Panc1 (cell line): ENCODE measurements around the gene SUFU. TPM values are rescaled to one million over a fixed set of nuclear protein-coding genes. Genes with fewer than 3 reads are reported as not detected.

Source experiments
- ATAC-seq: fragments of 200-7000 bp; cut with Tn5 transposase; 2 replicates; pipeline ENCODE4 v1.9.1; 2020; ENCODE audit warnings: mild to moderate bottlenecking, moderate library complexity
- BruUV-seq: library from RNA; stranded (reverse); fragments of 400-500 nt; replicated peaks from 2 replicates; lab custom pipeline; 2021; lab: Mats Ljungman, UMichigan
- CTCF ChIA-PET: fragments of 300-600 bp; sonication (Branson Sonifier 250); formaldehyde crosslinking; loops from one replicate; lab custom pipeline; 2022; ENCODE audit warnings: antibody characterized with exemption; lab: Charles Lee
- POLR2A ChIA-PET: fragments of 300-600 bp; sonication (Branson Sonifier 250); formaldehyde crosslinking; loops from one replicate; lab custom pipeline; 2022; ENCODE audit warnings: antibody characterized with exemption; lab: Charles Lee
- DNase-seq: peaks from one replicate; pipeline ENCODE4 v3.0.0-alpha.2; 2010; ENCODE audit warnings: low read depth, low spot score
- H3K27ac ChIP-seq: 2 replicates; pipeline ENCODE4 v1.5.1; 2011; ENCODE audit warnings: mild to moderate bottlenecking, low read length, inconsistent platforms
- H3K27me3 ChIP-seq: fragments of 200-500 bp; sonication (Bioruptor generic); 2 replicates; pipeline ENCODE4 v1.6.0; 2014; ENCODE audit warnings: low read length, inconsistent platforms; ENCODE audit not compliant: control insufficient read depth, insufficient read depth
- H3K36me3 ChIP-seq: fragments of 200-500 bp; sonication (Bioruptor generic); 2 replicates; pipeline ENCODE4 v1.5.1; 2014; ENCODE audit warnings: inconsistent platforms, mild to moderate bottlenecking, low read length, moderate library complexity; ENCODE audit not compliant: control insufficient read depth, insufficient read depth
- H3K4me1 ChIP-seq: 2 replicates; pipeline ENCODE4 v1.5.1; 2011; ENCODE audit warnings: inconsistent platforms, mild to moderate bottlenecking, low read length, moderate library complexity; ENCODE audit not compliant: control insufficient read depth, insufficient read depth
- H3K4me3 ChIP-seq, 2 experiments: 2 replicates each; pipeline ENCODE4 v1.5.1; 2011 to 2012; ENCODE audit warnings: low read depth in 2 of 2, low read length in 2 of 2, mild to moderate bottlenecking in 2 of 2, inconsistent platforms in 1 of 2, moderate library complexity in 1 of 2
- H3K9me3 ChIP-seq: fragments of 200-500 bp; sonication (Bioruptor generic); 2 replicates; pipeline ENCODE4 v1.5.1; 2014; ENCODE audit warnings: low read depth, mild to moderate bottlenecking, inconsistent platforms, low read length, moderate library complexity; ENCODE audit not compliant: control insufficient read depth, insufficient read depth
- CTCF ChIP-seq: fragments of 450-650 bp; IDR thresholded peaks from 2 replicates; pipeline ENCODE4 v1.5.1; 2017; ENCODE audit warnings: mild to moderate bottlenecking
- POLR2AphosphoS5 ChIP-seq: IDR thresholded peaks from 2 replicates; pipeline ENCODE4 v1.6.1; 2012; ENCODE audit warnings: mild to moderate bottlenecking, low read depth, low read length, moderate library complexity
- REST ChIP-seq, 2 experiments: IDR thresholded peaks; 2 replicates each; pipeline ENCODE4 v1.6.1; 2011 to 2012; ENCODE audit warnings: low read depth in 2 of 2, control low read depth in 1 of 2, low read length in 1 of 2, mild to moderate bottlenecking in 1 of 2, moderate library complexity in 1 of 2; ENCODE audit not compliant: insufficient read depth in 1 of 2
- SIN3A ChIP-seq: IDR thresholded peaks from 2 replicates; pipeline ENCODE4 v1.6.1; 2012; ENCODE audit warnings: low read depth, mild to moderate bottlenecking, low read length, moderate library complexity, borderline replicate concordance; ENCODE audit not compliant: insufficient read depth
- TCF7L2 ChIP-seq: IDR thresholded peaks from 2 replicates; pipeline ENCODE4 v1.6.1; 2011; ENCODE audit warnings: mild to moderate bottlenecking, low read depth, low read length, inconsistent platforms
- in situ Hi-C: cut with HindIII; loops from 2 replicates; pipeline ENCODE4 v1.10.0; 2016; ENCODE audit warnings: low sequenced_read_pairs, low pct_unique_long_range_greater_than_20kb
- intact Hi-C: fragments of 100-400 bp; cut with micrococcal nuclease; formaldehyde crosslinking; loops from one replicate; pipeline ENCODE4 v1.10.0; 2022; ENCODE audit not compliant: unreplicated experiment
- total RNA-seq: library from RNA; stranded (reverse); gene quantifications from one replicate; pipeline ENCODE4 v1.2.1, GENCODE V29; 2021; ENCODE audit not compliant: unreplicated experiment

Gene SUFU
- total RNA-seq, 1 experiment from 2014 or later: 9.5 TPM

GRCh38 chr10:102631525-102632393 is 128.0 kb downstream of the SUFU start:
- intact Hi-C loops (no loop called here), in situ Hi-C loops (no loop called here)
- Histone ChIP-seq H3K4me3 (no peak overlapping the region), H3K9me3 (no peaks in the 10 kb centered on the region), H3K4me1 (peaks cover 35% of the 10 kb centered on the region), H3K36me3 (no peaks in the 10 kb centered on the region), H3K27me3 (no peaks in the 10 kb centered on the region), H3K27ac (no peak overlapping the region)
- BruUV-seq: no TSS peak
- DNase-seq (no peak), ATAC-seq (no peak)
- POLR2A ChIA-PET: interaction anchor here (0.8 kb wide), 1 partner anchor 13 kb away, joined by 4 read pairs; the partner anchor contains the start of gene TRIM8
- CTCF ChIA-PET: interaction anchor here (0.5 to 1.0 kb wide), 4 partner anchors 48 to 1345 kb away, joined by 3 to 5 read pairs (median 4); no protein-coding TSS in a partner anchor
- TF ChIP-seq POLR2AphosphoS5 (no peak), TCF7L2 (no peak), CTCF (no peak), SIN3A (no peak), REST (IDR thresholded peaks at IDR 0.05; ENCODE audit: insufficient read depth in 1 of 2, low read depth in 2 of 2, low read length in 1 of 2) (no peak)

GRCh38 chr10:102632394-102633111 is 128.8 kb downstream of the SUFU start:
- ChIA-PET POLR2A (no interaction called here), CTCF (interaction anchor here (0.6 to 1.0 kb wide), 2 partner anchors 49 to 139 kb away, joined by 3 to 4 read pairs; no protein-coding TSS in a partner anchor)
- ATAC-seq: no peak
- Histone ChIP-seq H3K4me3 (no peak overlapping the region), H3K27me3 (no peaks in the 10 kb centered on the region), H3K27ac (no peak overlapping the region), H3K4me1 (peaks cover 27% of the 10 kb centered on the region), H3K9me3 (no peaks in the 10 kb centered on the region), H3K36me3 (no peaks in the 10 kb centered on the region)
- no peak for TF ChIP-seq SIN3A
- no peak for TF ChIP-seq CTCF
- no peak for TF ChIP-seq REST (IDR thresholded peaks at IDR 0.05; ENCODE audit: insufficient read depth in 1 of 2, low read depth in 2 of 2, low read length in 1 of 2)
- TF ChIP-seq TCF7L2: no peak
- TF ChIP-seq POLR2AphosphoS5: no peak
- no TSS peak for BruUV-seq
- intact Hi-C loops: no loop called here
- no peak for DNase-seq
- in situ Hi-C loops: no loop called here
